Measurements from ENCODE around the gene CUL1.

Gene CUL1

DNA sequence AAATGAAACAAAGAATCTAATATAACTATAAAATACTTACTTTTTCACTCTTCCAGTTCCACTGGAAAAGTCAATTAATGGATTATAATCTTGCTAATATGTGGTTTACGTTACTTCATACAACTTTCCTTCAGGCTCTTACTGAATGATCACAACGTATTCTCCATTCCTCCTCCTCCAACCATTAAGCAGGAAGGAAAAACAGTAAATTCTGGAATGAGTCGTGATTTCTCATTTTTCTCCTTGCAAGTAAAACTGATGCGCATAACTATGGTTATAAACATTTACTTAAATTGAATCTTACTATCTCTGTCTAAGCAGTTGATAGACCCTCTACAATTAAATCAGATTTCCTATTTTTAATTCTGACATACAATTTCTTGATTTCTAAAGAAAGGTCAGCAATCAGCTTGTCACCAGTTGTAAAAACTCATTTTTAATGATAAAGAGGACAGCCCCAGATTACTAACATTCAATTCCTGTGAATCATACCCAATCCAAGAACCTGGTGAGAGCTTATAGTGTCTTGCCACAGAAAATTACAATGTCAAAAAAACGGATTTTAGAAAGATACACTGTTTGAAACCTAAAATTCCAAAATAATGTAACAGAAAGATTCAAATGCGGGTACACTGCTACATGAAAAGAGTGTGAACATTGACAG is 121.1 kb downstream of the CUL1 start:
- H3K36me3 ChIP-seq (ENCODE audit: control insufficient read depth, insufficient read depth, low read length), result no peaks in the 10 kb centered on the region
- no peaks in the 10 kb centered on the region for H3K27me3 ChIP-seq (ENCODE audit: control insufficient read depth, insufficient read depth, low read length)
- H3K9ac ChIP-seq, result no peak overlapping the region
- no peak overlapping the region for H3K4me3 ChIP-seq (ENCODE audit: low read depth, low read length)
- H3K4me1 ChIP-seq, result peaks cover 2% of the 10 kb centered on the region
- no peaks in the 10 kb centered on the region for H3K79me2 ChIP-seq
- H3K9me3 ChIP-seq (ENCODE audit: control insufficient read depth, low read length), result no peaks in the 10 kb centered on the region
- no peak overlapping the region for H3K4me2 ChIP-seq (ENCODE audit: low read length)
- no peak overlapping the region for H2AFZ ChIP-seq
- no peak for TF ChIP-seq CTCF (IDR thresholded peaks at IDR 0.05)
- H3K27ac ChIP-seq, result no peak overlapping the region

- Histone ChIP-seq H3K4me1 (peaks cover 2% of the 10 kb centered on the region), H3K4me3 (ENCODE audit: low read depth, low read length) (no peak overlapping the region), H3K27ac (no peak overlapping the region), H3K4me2 (ENCODE audit: low read length) (no peak overlapping the region), H3K9ac (no peak overlapping the region), H2AFZ (no peak overlapping the region), H3K27me3 (ENCODE audit: control insufficient read depth, insufficient read depth, low read length) (no peaks in the 10 kb centered on the region), H3K36me3 (ENCODE audit: control insufficient read depth, insufficient read depth, low read length) (no peaks in the 10 kb centered on the region), H3K9me3 (ENCODE audit: control insufficient read depth, low read length) (no peaks in the 10 kb centered on the region), H3K79me2 (no peaks in the 10 kb centered on the region)
- no peak for TF ChIP-seq CTCF (IDR thresholded peaks at IDR 0.05)
Observed at GRCh38 chr7:148821422-148821821, 122.7 kb downstream of the CUL1 start.

DNA sequence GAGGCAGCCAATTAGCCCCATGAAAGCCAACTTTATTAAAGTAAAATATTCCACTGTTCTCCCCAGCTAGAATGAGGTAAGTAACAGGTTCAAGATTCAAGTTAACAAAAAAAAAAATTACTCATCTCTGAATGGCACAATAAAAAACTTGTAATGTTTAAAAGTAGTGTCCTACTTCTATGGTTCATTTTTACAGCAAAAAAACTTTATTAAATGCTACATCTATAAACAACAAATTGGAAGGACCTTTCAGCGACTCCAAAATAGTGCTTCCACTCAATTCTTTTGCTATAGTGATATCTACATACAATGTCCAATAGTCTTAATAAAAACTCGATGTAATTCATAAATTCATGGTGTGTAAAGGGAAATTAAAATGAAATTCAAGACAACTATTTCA is 126.2 kb downstream of the CUL1 start:
- H3K4me3 ChIP-seq (ENCODE audit: low read depth, low read length), result no peak overlapping the region
- H3K27me3 ChIP-seq (ENCODE audit: control insufficient read depth, insufficient read depth, low read length), result no peaks in the 10 kb centered on the region
- H3K4me2 ChIP-seq (ENCODE audit: low read length), result no peak overlapping the region

GRCh38 chr7:148825338-148825737 is 126.6 kb downstream of the CUL1 start:
- TF ChIP-seq CTCF (IDR thresholded peaks at IDR 0.05), result no peak
- no peaks in the 10 kb centered on the region for H3K79me2 ChIP-seq
- no peak overlapping the region for H2AFZ ChIP-seq
- no peaks in the 10 kb centered on the region for H3K4me1 ChIP-seq
- H3K4me3 ChIP-seq (ENCODE audit: low read depth, low read length), result no peak overlapping the region
- no peaks in the 10 kb centered on the region for H3K9me3 ChIP-seq (ENCODE audit: control insufficient read depth, low read length)
- no peak overlapping the region for H3K27ac ChIP-seq
- no peaks in the 10 kb centered on the region for H3K27me3 ChIP-seq (ENCODE audit: control insufficient read depth, insufficient read depth, low read length)
- no peaks in the 10 kb centered on the region for H3K36me3 ChIP-seq (ENCODE audit: control insufficient read depth, insufficient read depth, low read length)
- no peak overlapping the region for H3K4me2 ChIP-seq (ENCODE audit: low read length)
- no peak overlapping the region for H3K9ac ChIP-seq

More for the DNA sequence above, 126.2 kb downstream of the CUL1 start:
- no peak overlapping the region for H3K9ac ChIP-seq
- H3K4me1 ChIP-seq, result no peaks in the 10 kb centered on the region
- H3K27ac ChIP-seq, result no peak overlapping the region
- no peak for TF ChIP-seq CTCF (IDR thresholded peaks at IDR 0.05)
- H3K36me3 ChIP-seq (ENCODE audit: control insufficient read depth, insufficient read depth, low read length), result no peaks in the 10 kb centered on the region
- no peaks in the 10 kb centered on the region for H3K79me2 ChIP-seq
- H2AFZ ChIP-seq, result no peak overlapping the region
- H3K9me3 ChIP-seq (ENCODE audit: control insufficient read depth, low read length), result no peaks in the 10 kb centered on the region

DNA sequence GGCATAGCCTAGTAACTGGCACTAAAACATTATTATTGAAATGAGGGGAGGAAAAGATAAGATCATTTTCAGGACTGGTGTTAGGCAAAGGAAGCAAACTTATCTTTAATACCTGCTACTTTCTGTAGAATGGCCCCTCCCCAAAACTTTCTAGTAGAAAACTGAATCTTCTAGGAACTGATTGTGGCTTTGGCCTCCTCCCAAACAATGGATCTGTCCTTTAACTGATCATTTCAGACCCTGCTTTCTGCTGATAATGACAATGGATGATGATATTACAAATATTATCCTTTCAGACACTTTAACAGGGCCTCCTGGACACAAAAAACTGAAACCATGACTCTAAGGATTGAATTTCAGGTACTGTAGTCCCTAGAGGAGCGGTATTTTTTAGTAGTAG is 130.3 kb downstream of the CUL1 start:
- no peak overlapping the region for H3K27ac ChIP-seq
- H3K9ac ChIP-seq, result no peak overlapping the region
- H3K4me2 ChIP-seq (ENCODE audit: low read length), result no peak overlapping the region
- TF ChIP-seq CTCF (IDR thresholded peaks at IDR 0.05), result no peak
- H3K27me3 ChIP-seq (ENCODE audit: control insufficient read depth, insufficient read depth, low read length), result no peaks in the 10 kb centered on the region
- H3K4me1 ChIP-seq, result no peaks in the 10 kb centered on the region
- no peaks in the 10 kb centered on the region for H3K79me2 ChIP-seq
- no peaks in the 10 kb centered on the region for H3K9me3 ChIP-seq (ENCODE audit: control insufficient read depth, low read length)
- no peak overlapping the region for H2AFZ ChIP-seq
- H3K36me3 ChIP-seq (ENCODE audit: control insufficient read depth, insufficient read depth, low read length), result no peaks in the 10 kb centered on the region
- no peak overlapping the region for H3K4me3 ChIP-seq (ENCODE audit: low read depth, low read length)
